NCI-H128 (cell line): Measurements from ENCODE around the gene SIX2.
"Not testable (repeated sequence)": the region's sequence is repeated elsewhere in the genome, so short reads cannot be mapped to it uniquely, and the experiment has no call there.

Experiments used
- DNase-seq: peaks from one replicate; lab custom pipeline; 2025; ENCODE audit not compliant: unreplicated experiment; lab: John Stamatoyannopoulos, UW

Gene SIX2

GRCh38 chr2:45009303-45009927 lies at the start of gene SIX2:
Gene SIX2 (minus strand): TSS chr2:45009452. CDS start chr2:45009110, 342 bp downstream.
- peak; percentile 98 for DNase-seq

GRCh38 chr2:45055162-45055605 lies 45.9 kb upstream of the SIX2 start:
- DNase-seq, result no peak

DNA sequence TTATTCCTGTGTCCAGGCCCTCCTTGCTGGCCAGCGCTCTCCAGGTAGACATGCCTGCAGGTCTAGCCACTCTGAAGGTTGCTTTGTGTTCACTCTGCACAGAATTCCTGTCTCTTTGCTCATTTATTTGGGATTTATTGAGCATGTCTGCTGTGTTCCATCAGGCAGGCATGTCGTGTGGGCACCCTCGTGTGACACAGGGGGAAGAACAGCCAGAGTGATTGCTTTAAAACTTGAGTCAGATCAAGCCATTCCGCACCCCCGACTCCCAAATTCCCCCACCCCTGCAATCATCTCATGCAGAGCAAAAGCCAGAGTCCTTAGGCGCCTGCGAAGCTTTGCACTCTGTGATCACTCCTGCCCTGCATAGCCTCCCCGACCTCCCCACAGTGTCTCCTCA lies 44.7 kb upstream of the SIX2 start:
- no peak for DNase-seq

GRCh38 chr2:45052388-45052928 lies 43.2 kb upstream of the SIX2 start:
- DNase-seq, result no peak

- no peak for DNase-seq
Measured at GRCh38 chr2:45049569-45050336, 40.5 kb upstream of the SIX2 start.

DNA sequence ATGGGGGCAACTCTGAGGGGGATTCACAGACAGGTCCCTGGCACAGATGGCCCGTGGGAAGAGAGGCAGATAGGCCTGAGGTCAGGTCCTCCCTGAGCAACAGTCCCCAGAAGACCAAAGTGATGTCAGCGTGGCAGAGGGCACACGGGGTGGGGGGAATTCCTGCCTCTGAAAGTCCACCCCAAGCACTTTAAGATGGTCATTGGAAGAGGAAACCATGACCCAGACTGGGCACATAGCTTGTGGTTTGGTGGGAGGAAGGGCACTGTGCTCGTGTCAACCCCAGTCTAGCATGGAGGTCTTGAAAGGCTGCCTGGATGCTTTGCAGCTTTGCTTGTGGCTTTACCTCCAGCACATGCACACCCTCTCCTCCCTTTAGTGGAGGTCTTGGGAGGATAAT lies 38.0 kb upstream of the SIX2 start:
- no peak for DNase-seq

DNA sequence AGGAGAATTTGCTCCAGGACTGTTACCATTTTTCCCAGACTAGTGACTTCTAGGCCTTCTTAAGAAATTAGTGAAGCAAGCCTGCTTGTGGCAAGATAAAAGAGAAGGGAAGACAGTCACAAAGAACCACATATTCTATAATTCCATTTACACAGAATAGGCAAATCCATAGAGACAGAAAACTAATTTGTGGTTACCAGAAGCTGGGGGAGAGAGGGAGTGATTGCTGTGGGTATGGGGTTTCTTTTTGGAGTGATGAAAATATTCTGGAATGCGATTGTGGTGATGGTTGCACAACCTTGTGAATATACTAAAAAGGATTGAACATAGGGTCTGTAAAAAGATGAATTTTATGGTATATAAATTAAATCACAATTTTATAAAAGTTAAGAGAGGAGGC lies 37.5 kb upstream of the SIX2 start:
- DNase-seq, result no peak

DNA sequence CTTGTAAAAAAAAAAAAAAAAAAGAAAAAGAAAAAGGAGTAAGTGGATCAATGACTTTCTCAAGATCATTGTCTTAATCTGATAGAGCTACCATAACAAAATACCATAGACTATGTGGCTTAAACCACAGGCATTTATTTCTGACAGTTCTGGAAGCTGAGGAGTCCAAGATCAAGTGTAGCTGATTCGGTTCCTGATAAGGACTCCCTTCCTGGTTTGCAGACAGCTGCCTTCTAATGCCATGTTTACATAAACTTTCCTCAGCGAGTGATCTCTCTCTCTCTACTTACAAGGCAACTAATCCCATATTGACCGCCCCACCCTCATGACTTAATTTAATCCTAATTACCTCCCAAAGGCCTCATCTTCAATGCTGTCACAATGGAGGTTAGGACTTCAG lies 36.5 kb upstream of the SIX2 start:
- DNase-seq, result no peak

GRCh38 chr2:45044916-45045315 lies 35.7 kb upstream of the SIX2 start:
- no peak for DNase-seq

DNA sequence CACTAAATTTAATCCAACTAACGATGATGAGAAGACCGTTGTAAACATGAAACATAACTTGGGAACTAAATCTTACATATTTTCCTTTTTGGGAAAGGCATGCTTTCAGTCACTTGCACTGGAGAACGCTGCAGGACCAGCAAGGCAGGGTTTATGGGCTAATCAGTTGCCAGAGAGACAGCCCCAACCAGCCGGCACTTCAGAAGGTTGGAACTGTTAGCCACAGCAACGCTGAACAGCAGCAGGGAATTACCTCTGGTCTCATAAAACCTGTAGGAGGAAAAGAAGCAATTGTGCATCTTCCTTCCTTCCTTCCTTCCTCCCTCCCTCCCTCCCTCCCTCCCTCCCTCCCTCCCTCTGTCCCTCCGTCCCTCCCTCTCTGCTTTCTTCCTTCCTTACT lies 33.9 kb upstream of the SIX2 start:
- no peak for DNase-seq

GRCh38 chr2:45042401-45042800 lies 33.1 kb upstream of the SIX2 start:
- no peak for DNase-seq

- no peak for DNase-seq
Measured at GRCh38 chr2:45040786-45041185, 31.5 kb upstream of the SIX2 start.

GRCh38 chr2:45039804-45040203 lies 30.6 kb upstream of the SIX2 start:
- DNase-seq, result not testable (repeated sequence)

DNA sequence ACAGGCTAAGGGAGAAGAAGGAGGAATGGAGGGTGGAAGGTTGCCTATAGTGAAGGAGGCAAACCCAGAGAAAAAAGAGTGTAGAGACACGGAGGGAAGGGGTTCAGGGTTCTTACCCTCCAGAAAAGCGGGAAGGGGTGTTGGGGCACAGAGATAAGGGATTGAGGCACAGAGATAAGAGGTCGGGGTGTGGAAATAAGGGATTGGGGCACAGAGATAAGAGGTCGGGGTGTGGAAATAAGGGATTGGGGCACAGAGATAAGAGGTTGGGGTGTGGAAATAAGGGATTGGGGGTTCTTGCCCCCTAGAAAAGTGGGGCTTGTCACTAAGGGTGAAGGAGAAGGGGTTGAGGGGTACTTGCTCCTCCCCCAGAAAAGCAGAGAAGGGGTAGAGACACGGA lies 29.6 kb upstream of the SIX2 start:
- not testable (repeated sequence) for DNase-seq

GRCh38 chr2:45033302-45033701 lies 24.1 kb upstream of the SIX2 start:
- DNase-seq, result no peak

GRCh38 chr2:45031028-45031427 lies 21.8 kb upstream of the SIX2 start:
- DNase-seq, result no peak

- DNase-seq, result no peak
Measured at GRCh38 chr2:45030553-45030952, 21.3 kb upstream of the SIX2 start.

DNA sequence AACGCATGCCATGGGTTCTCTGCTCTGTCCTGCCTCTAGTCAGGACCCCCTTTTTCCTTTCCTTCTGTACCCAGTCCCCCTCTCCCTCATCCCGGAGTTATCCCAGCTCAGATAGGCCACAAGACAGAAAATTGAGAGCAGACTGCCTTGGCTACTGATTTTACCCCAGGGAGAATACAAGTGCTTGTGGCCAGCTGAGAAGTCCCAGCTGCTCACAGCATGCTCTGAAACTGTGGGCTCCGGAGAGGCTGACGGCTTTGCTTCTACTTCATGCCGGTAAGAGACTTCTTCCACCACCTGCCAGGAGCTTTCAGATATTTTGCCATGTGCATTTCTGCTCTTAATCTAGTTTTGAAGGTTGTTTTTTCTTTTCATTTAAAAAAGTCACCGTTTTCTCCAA lies 20.0 kb upstream of the SIX2 start:
- no peak for DNase-seq

DNA sequence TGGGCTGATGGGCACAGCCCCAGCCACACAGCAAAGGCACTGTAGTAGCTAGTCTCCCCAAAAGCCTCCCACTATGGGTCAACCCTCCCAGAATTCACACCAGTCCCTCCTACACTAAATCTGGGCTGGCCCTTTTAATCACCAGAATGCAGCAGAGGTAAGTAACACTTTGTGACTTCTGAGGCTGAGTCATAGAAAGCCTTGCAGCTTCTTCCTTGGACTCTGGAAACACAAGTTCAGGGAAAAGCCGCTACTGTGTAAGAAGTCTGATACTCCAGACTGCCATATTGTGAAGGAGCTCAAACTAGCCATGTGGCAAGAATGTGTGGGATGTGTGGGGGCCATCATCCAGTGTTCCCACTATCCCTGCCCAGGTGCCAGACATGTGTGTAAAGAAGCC lies 19.0 kb upstream of the SIX2 start:
- no peak for DNase-seq

GRCh38 chr2:45026924-45027450 lies 17.7 kb upstream of the SIX2 start:
- DNase-seq, result no peak

DNA sequence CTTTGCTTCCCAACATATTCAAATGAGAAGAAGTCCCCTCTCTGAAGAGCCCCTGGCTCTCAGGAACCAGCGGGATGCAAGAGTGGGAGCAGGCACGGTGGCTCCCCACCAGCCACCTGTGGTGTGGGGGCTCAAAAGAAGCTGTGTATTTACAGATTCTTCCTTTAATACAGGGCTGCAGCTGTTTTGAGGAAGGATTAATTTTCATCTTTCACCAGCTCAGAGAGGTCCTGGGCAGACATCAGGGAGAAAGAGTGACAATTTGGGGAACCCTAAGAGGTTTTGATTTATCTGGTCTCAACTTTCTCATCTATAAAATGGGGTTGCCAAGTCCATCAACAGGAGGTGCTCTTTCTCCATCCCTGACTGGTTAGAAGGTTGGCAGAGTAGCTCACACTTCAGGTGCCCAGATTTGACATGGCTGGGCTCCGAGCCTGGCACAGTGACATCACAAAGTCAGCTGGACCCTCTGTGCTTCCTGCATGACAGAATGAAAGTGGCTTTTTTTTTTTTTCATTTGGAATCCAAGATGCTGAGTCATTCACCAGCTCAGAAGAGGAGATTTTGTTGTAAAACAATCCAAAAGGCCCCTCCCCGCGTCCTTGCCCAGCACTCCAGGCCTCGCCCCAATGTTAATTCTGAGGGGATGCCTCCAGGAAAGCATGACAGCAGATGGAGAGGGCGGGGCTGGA lies 15.5 kb upstream of the SIX2 start:
- no peak for DNase-seq

DNA sequence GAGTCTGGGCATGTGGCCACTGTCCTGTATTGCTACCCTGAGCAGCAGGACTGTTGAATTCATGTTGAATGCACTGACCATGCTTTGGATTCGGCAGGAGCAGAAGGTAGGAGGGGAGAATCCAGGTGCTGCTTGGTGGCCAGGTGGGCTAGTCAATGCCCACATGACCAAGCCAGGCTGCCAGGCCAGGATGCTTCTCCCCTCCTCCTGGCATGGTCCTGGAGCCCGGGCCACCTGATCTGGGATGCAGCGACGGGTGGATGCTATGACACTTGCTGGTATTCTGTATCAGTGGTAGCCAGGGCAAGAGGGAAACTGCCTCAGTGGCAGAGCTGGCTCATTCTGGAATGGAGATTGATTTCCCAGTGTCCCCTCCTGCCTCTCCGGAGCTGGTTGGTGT lies 14.8 kb upstream of the SIX2 start:
- DNase-seq, result no peak
